ENCODE data around the gene DYNC1I2.

The DYNC1I2 gene

GRCh38 chr2:171675810-171676345 lies 11.4 kb upstream of the DYNC1I2 start:
- Histone ChIP-seq H3K36me3 (ENCODE audit: control insufficient read depth, insufficient read depth, low read length) (no peaks in the 10 kb centered on the region), H3K27ac (ENCODE audit: insufficient read depth, low read length, poor library complexity, severe bottlenecking) (no peak overlapping the region), H3K4me1 (ENCODE audit: control insufficient read depth, insufficient read depth, low read length, poor library complexity, severe bottlenecking) (no peaks in the 10 kb centered on the region), H3K4me3 (ENCODE audit: insufficient read depth, low read depth, low read length, poor library complexity, severe bottlenecking) (no peak overlapping the region), H3K9me3 (ENCODE audit: control insufficient read depth, low read length) (no peaks in the 10 kb centered on the region), H3K27me3 (replicated peaks; ENCODE audit: control insufficient read depth, insufficient read depth, low read length, poor library complexity, severe bottlenecking) (no peaks in the 10 kb centered on the region)
- no peak for DNase-seq

- H3K4me3 ChIP-seq (ENCODE audit: insufficient read depth, low read depth, low read length, poor library complexity, severe bottlenecking) = no peak overlapping the region
- no peaks in the 10 kb centered on the region for H3K4me1 ChIP-seq (ENCODE audit: control insufficient read depth, insufficient read depth, low read length, poor library complexity, severe bottlenecking)
- H3K36me3 ChIP-seq (ENCODE audit: control insufficient read depth, insufficient read depth, low read length) = no peaks in the 10 kb centered on the region
- H3K27ac ChIP-seq (ENCODE audit: insufficient read depth, low read length, poor library complexity, severe bottlenecking) = no peak overlapping the region
- H3K9me3 ChIP-seq (ENCODE audit: control insufficient read depth, low read length) = no peaks in the 10 kb centered on the region
- no peaks in the 10 kb centered on the region for H3K27me3 ChIP-seq (replicated peaks; ENCODE audit: control insufficient read depth, insufficient read depth, low read length, poor library complexity, severe bottlenecking)
- DNase-seq = no peak
These were observed 8.7 kb upstream of the DYNC1I2 start for GRCh38 chr2:171678619-171679018.

- Histone ChIP-seq H3K4me3 (ENCODE audit: insufficient read depth, low read depth, low read length, poor library complexity, severe bottlenecking) (peak overlapping the region; percentile 92), H3K27me3 (replicated peaks; ENCODE audit: control insufficient read depth, insufficient read depth, low read length, poor library complexity, severe bottlenecking) (no peaks in the 10 kb centered on the region), H3K4me1 (ENCODE audit: control insufficient read depth, insufficient read depth, low read length, poor library complexity, severe bottlenecking) (peaks cover 14% of the 10 kb centered on the region), H3K9me3 (ENCODE audit: control insufficient read depth, low read length) (no peaks in the 10 kb centered on the region), H3K36me3 (ENCODE audit: control insufficient read depth, insufficient read depth, low read length) (peaks cover 7% of the 10 kb centered on the region), H3K27ac (ENCODE audit: insufficient read depth, low read length, poor library complexity, severe bottlenecking) (peak overlapping the region; percentile 67)
- no peak for DNase-seq
These were observed 828 bp downstream of the DYNC1I2 start for GRCh38 chr2:171688129-171688465.

- no peaks in the 10 kb centered on the region for H3K27me3 ChIP-seq (replicated peaks; ENCODE audit: control insufficient read depth, insufficient read depth, low read length, poor library complexity, severe bottlenecking)
- DNase-seq = no peak
- peaks cover 14% of the 10 kb centered on the region for H3K4me1 ChIP-seq (ENCODE audit: control insufficient read depth, insufficient read depth, low read length, poor library complexity, severe bottlenecking)
- no peaks in the 10 kb centered on the region for H3K9me3 ChIP-seq (ENCODE audit: control insufficient read depth, low read length)
- H3K36me3 ChIP-seq (ENCODE audit: control insufficient read depth, insufficient read depth, low read length) = peaks cover 21% of the 10 kb centered on the region
- no peak overlapping the region for H3K4me3 ChIP-seq (ENCODE audit: insufficient read depth, low read depth, low read length, poor library complexity, severe bottlenecking)
- no peak overlapping the region for H3K27ac ChIP-seq (ENCODE audit: insufficient read depth, low read length, poor library complexity, severe bottlenecking)
These were observed 5.1 kb downstream of the DYNC1I2 start for GRCh38 chr2:171692331-171692730.

- H3K4me1 ChIP-seq (ENCODE audit: control insufficient read depth, insufficient read depth, low read length, poor library complexity, severe bottlenecking) = no peaks in the 10 kb centered on the region
- H3K4me3 ChIP-seq (ENCODE audit: insufficient read depth, low read depth, low read length, poor library complexity, severe bottlenecking) = no peak overlapping the region
- no peak overlapping the region for H3K27ac ChIP-seq (ENCODE audit: insufficient read depth, low read length, poor library complexity, severe bottlenecking)
- peaks cover 25% of the 10 kb centered on the region for H3K36me3 ChIP-seq (ENCODE audit: control insufficient read depth, insufficient read depth, low read length)
- H3K27me3 ChIP-seq (replicated peaks; ENCODE audit: control insufficient read depth, insufficient read depth, low read length, poor library complexity, severe bottlenecking) = no peaks in the 10 kb centered on the region
- no peak for DNase-seq
- no peaks in the 10 kb centered on the region for H3K9me3 ChIP-seq (ENCODE audit: control insufficient read depth, low read length)
These were observed 15.7 kb downstream of the DYNC1I2 start for GRCh38 chr2:171702781-171703556.

- H3K4me1 ChIP-seq (ENCODE audit: control insufficient read depth, insufficient read depth, low read length, poor library complexity, severe bottlenecking) = no peaks in the 10 kb centered on the region
- no peaks in the 10 kb centered on the region for H3K27me3 ChIP-seq (replicated peaks; ENCODE audit: control insufficient read depth, insufficient read depth, low read length, poor library complexity, severe bottlenecking)
- no peak overlapping the region for H3K27ac ChIP-seq (ENCODE audit: insufficient read depth, low read length, poor library complexity, severe bottlenecking)
- H3K36me3 ChIP-seq (ENCODE audit: control insufficient read depth, insufficient read depth, low read length) = peaks cover 24% of the 10 kb centered on the region
- H3K9me3 ChIP-seq (ENCODE audit: control insufficient read depth, low read length) = no peaks in the 10 kb centered on the region
- no peak for DNase-seq
- H3K4me3 ChIP-seq (ENCODE audit: insufficient read depth, low read depth, low read length, poor library complexity, severe bottlenecking) = no peak overlapping the region
These were observed 16.5 kb downstream of the DYNC1I2 start for GRCh38 chr2:171703574-171704347.

GRCh38 chr2:171706152-171706803 lies 19.0 kb downstream of the DYNC1I2 start:
- no peak for DNase-seq
- Histone ChIP-seq H3K4me3 (ENCODE audit: insufficient read depth, low read depth, low read length, poor library complexity, severe bottlenecking) (no peak overlapping the region), H3K27ac (ENCODE audit: insufficient read depth, low read length, poor library complexity, severe bottlenecking) (no peak overlapping the region), H3K27me3 (replicated peaks; ENCODE audit: control insufficient read depth, insufficient read depth, low read length, poor library complexity, severe bottlenecking) (no peaks in the 10 kb centered on the region), H3K9me3 (ENCODE audit: control insufficient read depth, low read length) (no peaks in the 10 kb centered on the region), H3K4me1 (ENCODE audit: control insufficient read depth, insufficient read depth, low read length, poor library complexity, severe bottlenecking) (no peaks in the 10 kb centered on the region), H3K36me3 (ENCODE audit: control insufficient read depth, insufficient read depth, low read length) (peaks cover 22% of the 10 kb centered on the region)

- Histone ChIP-seq H3K4me1 (ENCODE audit: control insufficient read depth, insufficient read depth, low read length, poor library complexity, severe bottlenecking) (no peaks in the 10 kb centered on the region), H3K36me3 (ENCODE audit: control insufficient read depth, insufficient read depth, low read length) (peaks cover 20% of the 10 kb centered on the region), H3K27ac (ENCODE audit: insufficient read depth, low read length, poor library complexity, severe bottlenecking) (no peak overlapping the region), H3K9me3 (ENCODE audit: control insufficient read depth, low read length) (no peaks in the 10 kb centered on the region), H3K27me3 (replicated peaks; ENCODE audit: control insufficient read depth, insufficient read depth, low read length, poor library complexity, severe bottlenecking) (no peaks in the 10 kb centered on the region), H3K4me3 (ENCODE audit: insufficient read depth, low read depth, low read length, poor library complexity, severe bottlenecking) (no peak overlapping the region)
- no peak for DNase-seq
These were observed 20.5 kb downstream of the DYNC1I2 start for GRCh38 chr2:171707752-171708151.

- no peaks in the 10 kb centered on the region for H3K9me3 ChIP-seq (ENCODE audit: control insufficient read depth, low read length)
- H3K4me1 ChIP-seq (ENCODE audit: control insufficient read depth, insufficient read depth, low read length, poor library complexity, severe bottlenecking) = no peaks in the 10 kb centered on the region
- DNase-seq = no peak
- H3K4me3 ChIP-seq (ENCODE audit: insufficient read depth, low read depth, low read length, poor library complexity, severe bottlenecking) = no peak overlapping the region
- no peak overlapping the region for H3K27ac ChIP-seq (ENCODE audit: insufficient read depth, low read length, poor library complexity, severe bottlenecking)
- peaks cover 13% of the 10 kb centered on the region for H3K36me3 ChIP-seq (ENCODE audit: control insufficient read depth, insufficient read depth, low read length)
- no peaks in the 10 kb centered on the region for H3K27me3 ChIP-seq (replicated peaks; ENCODE audit: control insufficient read depth, insufficient read depth, low read length, poor library complexity, severe bottlenecking)
These were observed 21.9 kb downstream of the DYNC1I2 start for GRCh38 chr2:171709011-171709685.
